HL-60 (cell line): Measurements from ENCODE around the gene WNT4.

Experiments used
- SPI1 ChIP-seq: IDR thresholded peaks from 2 replicates; pipeline ENCODE4 v1.6.1; 2012; ENCODE audit warnings: low read depth, mild to moderate bottlenecking, borderline replicate concordance
- TF ChIP-seq, protein P1 (sequence below): IDR thresholded peaks from one replicate; pipeline ENCODE4 v1.5.1; 2011; ENCODE audit warnings: low read length, control low read depth, inconsistent platforms; ENCODE audit not compliant: insufficient read depth

- TF ChIP-seq, protein P1, sequence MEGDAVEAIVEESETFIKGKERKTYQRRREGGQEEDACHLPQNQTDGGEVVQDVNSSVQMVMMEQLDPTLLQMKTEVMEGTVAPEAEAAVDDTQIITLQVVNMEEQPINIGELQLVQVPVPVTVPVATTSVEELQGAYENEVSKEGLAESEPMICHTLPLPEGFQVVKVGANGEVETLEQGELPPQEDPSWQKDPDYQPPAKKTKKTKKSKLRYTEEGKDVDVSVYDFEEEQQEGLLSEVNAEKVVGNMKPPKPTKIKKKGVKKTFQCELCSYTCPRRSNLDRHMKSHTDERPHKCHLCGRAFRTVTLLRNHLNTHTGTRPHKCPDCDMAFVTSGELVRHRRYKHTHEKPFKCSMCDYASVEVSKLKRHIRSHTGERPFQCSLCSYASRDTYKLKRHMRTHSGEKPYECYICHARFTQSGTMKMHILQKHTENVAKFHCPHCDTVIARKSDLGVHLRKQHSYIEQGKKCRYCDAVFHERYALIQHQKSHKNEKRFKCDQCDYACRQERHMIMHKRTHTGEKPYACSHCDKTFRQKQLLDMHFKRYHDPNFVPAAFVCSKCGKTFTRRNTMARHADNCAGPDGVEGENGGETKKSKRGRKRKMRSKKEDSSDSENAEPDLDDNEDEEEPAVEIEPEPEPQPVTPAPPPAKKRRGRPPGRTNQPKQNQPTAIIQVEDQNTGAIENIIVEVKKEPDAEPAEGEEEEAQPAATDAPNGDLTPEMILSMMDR, result no peak
- TF ChIP-seq SPI1, result no peak
Measured at GRCh38 chr1:22096463-22096862, 46.4 kb downstream of the WNT4 start.
